ENCODE measurements around the gene GRPEL1.
A peak's percentile ranks its signal among the peaks of the same experiment; 100 is the strongest.

Gene GRPEL1

GRCh38 chr4:7067452-7068278, at the start of gene GRPEL1:
GRPEL1 (minus strand) TSS chr4:7068064; CDS start chr4:7068032, 32 bp downstream.
- Mint-ChIP-seq H3K4me1 (ENCODE audit: low read depth) (peaks cover 31% of the 10 kb centered on the region), H3K27me3 (ENCODE audit: low read depth) (peaks cover 14% of the 10 kb centered on the region), H3K4me3 (peak within 1 kb of the TSS; percentile 93), H3K36me3 (ENCODE audit: low read depth) (peaks cover 32% of the 10 kb centered on the region), H3K27ac (peak within 1 kb of the TSS; percentile 96), H3K9me3 (no peaks in the 10 kb centered on the region)
- DNase-seq (ENCODE audit: low spot score), result peak; percentile 99

DNA sequence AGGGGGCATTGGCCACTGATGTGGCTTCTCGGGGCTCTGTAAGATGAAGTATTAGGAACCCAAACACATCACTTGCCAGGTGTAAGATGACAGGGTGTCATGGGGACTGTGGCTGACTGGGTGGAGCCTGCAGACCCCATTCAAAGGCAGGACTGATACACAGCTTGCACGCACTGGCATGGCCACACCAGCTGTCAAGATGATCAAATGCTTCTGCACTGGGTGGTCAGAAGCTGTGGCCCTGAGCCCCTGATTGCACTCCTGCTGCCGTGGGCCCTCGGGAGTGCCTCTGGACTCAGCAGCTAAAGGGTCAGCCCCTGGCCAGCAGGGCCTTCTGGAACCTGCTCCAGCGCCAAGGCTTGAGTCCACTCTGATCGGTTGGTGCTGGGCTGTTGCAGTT, 48.8 kb upstream of the GRPEL1 start:
- Mint-ChIP-seq H3K27ac (no peak overlapping the region), H3K4me3 (no peak overlapping the region), H3K9me3 (peaks cover 4% of the 10 kb centered on the region), H3K4me1 (ENCODE audit: low read depth) (no peaks in the 10 kb centered on the region), H3K36me3 (ENCODE audit: low read depth) (no peaks in the 10 kb centered on the region), H3K27me3 (ENCODE audit: low read depth) (no peaks in the 10 kb centered on the region)
- no peak for DNase-seq (ENCODE audit: low spot score)

- DNase-seq (ENCODE audit: low spot score), result no peak
- Mint-ChIP-seq H3K36me3 (ENCODE audit: low read depth) (no peaks in the 10 kb centered on the region), H3K9me3 (peaks cover 4% of the 10 kb centered on the region), H3K27me3 (ENCODE audit: low read depth) (no peaks in the 10 kb centered on the region), H3K27ac (no peak overlapping the region), H3K4me3 (no peak overlapping the region), H3K4me1 (ENCODE audit: low read depth) (no peaks in the 10 kb centered on the region)
Observed at GRCh38 chr4:7115557-7116340, 47.9 kb upstream of the GRPEL1 start.

DNA sequence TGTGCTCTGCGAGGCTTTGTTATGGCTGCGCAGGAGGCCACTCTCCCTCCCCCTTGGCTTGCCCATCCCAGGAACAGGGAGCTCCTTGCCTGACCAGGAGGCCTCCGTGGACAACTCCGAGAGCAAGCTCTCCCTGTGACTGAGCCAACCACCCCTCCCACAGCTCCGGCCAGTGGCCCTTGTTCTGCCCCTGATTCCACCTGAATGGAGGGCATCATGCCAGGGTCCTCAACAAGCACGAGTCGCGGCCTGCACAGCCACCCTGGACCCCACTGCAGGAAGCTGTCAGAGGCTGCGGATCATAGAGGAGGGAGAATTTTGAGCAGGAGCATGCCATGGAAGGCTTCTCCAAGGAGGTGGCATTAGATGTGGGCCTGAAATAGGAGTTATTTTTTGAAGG, 44.8 kb upstream of the GRPEL1 start:
- DNase-seq (ENCODE audit: low spot score), result no peak
- Mint-ChIP-seq H3K4me1 (ENCODE audit: low read depth) (no peaks in the 10 kb centered on the region), H3K9me3 (peaks cover 1% of the 10 kb centered on the region), H3K27me3 (ENCODE audit: low read depth) (no peaks in the 10 kb centered on the region), H3K27ac (no peak overlapping the region), H3K4me3 (no peak overlapping the region), H3K36me3 (ENCODE audit: low read depth) (no peaks in the 10 kb centered on the region)

DNA sequence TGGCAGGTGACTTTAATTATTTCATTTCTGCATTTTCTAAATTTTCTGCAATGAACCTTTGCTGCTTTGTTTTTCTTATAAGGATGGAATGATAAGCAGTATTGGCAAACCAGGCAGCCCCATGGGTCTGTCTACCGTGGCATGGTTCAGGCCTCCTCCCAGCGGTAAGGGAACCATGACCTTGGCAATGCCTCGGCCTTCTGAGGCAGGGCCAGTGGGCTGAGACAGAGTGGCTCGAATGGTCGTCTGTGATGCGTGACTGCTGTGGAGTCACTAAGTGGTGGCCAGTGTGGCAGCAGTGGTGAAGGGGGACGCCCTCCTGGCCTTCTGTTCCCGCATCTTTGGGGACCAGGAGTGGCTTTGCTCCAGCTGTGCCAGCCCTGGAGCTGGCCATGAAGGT, 43.6 kb upstream of the GRPEL1 start:
- no peak for DNase-seq (ENCODE audit: low spot score)
- H3K36me3 Mint-ChIP-seq (ENCODE audit: low read depth), result no peaks in the 10 kb centered on the region
- no peaks in the 10 kb centered on the region for H3K27me3 Mint-ChIP-seq (ENCODE audit: low read depth)
- H3K4me1 Mint-ChIP-seq (ENCODE audit: low read depth), result no peaks in the 10 kb centered on the region
- no peaks in the 10 kb centered on the region for H3K9me3 Mint-ChIP-seq
- H3K27ac Mint-ChIP-seq, result no peak overlapping the region
- H3K4me3 Mint-ChIP-seq, result no peak overlapping the region

DNA sequence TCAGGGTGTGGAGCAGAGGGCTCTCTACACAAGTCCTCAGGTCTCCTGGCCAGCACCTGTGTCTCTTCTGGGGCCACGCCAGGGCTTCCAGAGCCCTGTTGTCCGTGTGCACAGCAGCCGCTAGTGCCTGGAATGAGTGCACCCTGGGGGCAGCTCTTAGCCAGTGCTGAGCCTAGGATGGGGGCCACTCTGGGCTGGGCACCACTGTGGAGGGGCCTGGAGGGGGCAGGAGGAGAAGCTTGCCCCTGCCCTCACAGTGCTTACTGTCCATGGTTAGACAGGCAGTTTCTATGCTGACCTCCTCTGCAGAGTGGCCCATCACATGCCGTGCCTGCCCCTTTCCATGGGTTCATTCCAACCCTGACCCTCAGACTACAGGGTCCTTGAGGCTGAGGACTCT, 42.7 kb upstream of the GRPEL1 start:
- Mint-ChIP-seq H3K36me3 (ENCODE audit: low read depth) (no peaks in the 10 kb centered on the region), H3K4me3 (no peak overlapping the region), H3K9me3 (no peaks in the 10 kb centered on the region), H3K27me3 (ENCODE audit: low read depth) (peaks cover 3% of the 10 kb centered on the region), H3K4me1 (ENCODE audit: low read depth) (no peaks in the 10 kb centered on the region), H3K27ac (no peak overlapping the region)
- no peak for DNase-seq (ENCODE audit: low spot score)

DNA sequence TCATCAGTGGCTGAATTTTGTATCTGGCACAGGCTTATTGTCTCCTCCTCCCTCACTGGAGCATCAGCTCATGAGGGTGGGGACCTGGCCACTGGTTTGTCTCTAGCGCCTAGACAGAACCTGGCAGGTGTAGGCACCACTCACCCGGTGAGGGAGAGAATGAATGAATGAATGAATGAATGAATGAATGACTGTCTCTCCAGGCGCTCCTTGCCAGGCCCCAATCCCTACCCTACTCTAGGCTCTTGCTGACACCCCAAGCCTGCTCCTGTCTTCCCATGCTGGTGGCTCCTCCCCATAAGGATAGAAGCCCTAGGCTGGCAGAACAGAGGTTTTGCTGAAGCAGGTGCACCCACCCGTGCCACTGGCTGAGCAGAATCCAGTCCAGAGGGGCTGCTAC, 41.3 kb upstream of the GRPEL1 start:
- no peaks in the 10 kb centered on the region for H3K4me1 Mint-ChIP-seq (ENCODE audit: low read depth)
- H3K9me3 Mint-ChIP-seq, result no peaks in the 10 kb centered on the region
- no peaks in the 10 kb centered on the region for H3K36me3 Mint-ChIP-seq (ENCODE audit: low read depth)
- DNase-seq (ENCODE audit: low spot score), result no peak
- H3K4me3 Mint-ChIP-seq, result no peak overlapping the region
- H3K27ac Mint-ChIP-seq, result no peak overlapping the region
- H3K27me3 Mint-ChIP-seq (ENCODE audit: low read depth), result peaks cover 14% of the 10 kb centered on the region

- H3K4me1 Mint-ChIP-seq (ENCODE audit: low read depth), result no peaks in the 10 kb centered on the region
- no peak for DNase-seq (ENCODE audit: low spot score)
- no peaks in the 10 kb centered on the region for H3K36me3 Mint-ChIP-seq (ENCODE audit: low read depth)
- peaks cover 17% of the 10 kb centered on the region for H3K27me3 Mint-ChIP-seq (ENCODE audit: low read depth)
- H3K9me3 Mint-ChIP-seq, result no peaks in the 10 kb centered on the region
- H3K27ac Mint-ChIP-seq, result no peak overlapping the region
- no peak overlapping the region for H3K4me3 Mint-ChIP-seq
Observed at GRCh38 chr4:7108660-7109059, 40.8 kb upstream of the GRPEL1 start.

DNA sequence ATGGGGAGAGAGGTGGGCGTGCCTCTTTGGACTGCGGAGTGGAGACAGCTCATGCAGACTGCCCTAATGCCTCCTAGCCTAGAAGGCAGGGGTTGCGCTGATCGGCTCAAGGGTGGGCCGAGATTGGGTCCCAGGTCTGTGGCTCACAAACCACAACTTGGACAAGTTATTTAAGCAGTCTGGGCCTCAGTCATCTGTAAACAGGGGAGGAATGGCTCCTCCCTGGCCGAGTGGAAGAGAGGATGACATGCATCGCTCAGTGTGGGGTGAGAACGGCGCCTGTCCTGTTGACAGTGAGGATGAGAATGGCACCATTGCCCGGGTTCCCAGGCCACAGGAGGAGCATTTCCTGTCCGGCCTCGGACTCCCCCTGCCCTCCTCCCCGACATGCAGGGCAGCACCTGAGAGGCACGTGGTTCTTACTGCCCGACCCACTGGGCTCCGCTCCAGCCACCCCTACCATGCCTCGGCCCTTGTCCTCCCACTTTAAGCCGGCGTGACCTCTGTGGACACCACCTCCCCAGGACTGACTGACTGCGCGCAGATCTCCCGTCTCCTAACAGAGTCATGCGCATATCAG, 40.3 kb upstream of the GRPEL1 start:
- Mint-ChIP-seq H3K4me1 (ENCODE audit: low read depth) (peaks cover 3% of the 10 kb centered on the region), H3K9me3 (no peaks in the 10 kb centered on the region), H3K27ac (no peak overlapping the region), H3K4me3 (no peak overlapping the region), H3K27me3 (ENCODE audit: low read depth) (peaks cover 20% of the 10 kb centered on the region), H3K36me3 (ENCODE audit: low read depth) (no peaks in the 10 kb centered on the region)
- DNase-seq (ENCODE audit: low spot score), result no peak

- H3K27ac Mint-ChIP-seq, result no peak overlapping the region
- H3K9me3 Mint-ChIP-seq, result no peaks in the 10 kb centered on the region
- H3K4me1 Mint-ChIP-seq (ENCODE audit: low read depth), result peaks cover 3% of the 10 kb centered on the region
- H3K36me3 Mint-ChIP-seq (ENCODE audit: low read depth), result no peaks in the 10 kb centered on the region
- peaks cover 20% of the 10 kb centered on the region for H3K27me3 Mint-ChIP-seq (ENCODE audit: low read depth)
- no peak overlapping the region for H3K4me3 Mint-ChIP-seq
- no peak for DNase-seq (ENCODE audit: low spot score)
Observed at GRCh38 chr4:7107166-7107905, 39.5 kb upstream of the GRPEL1 start.

- Mint-ChIP-seq H3K9me3 (no peaks in the 10 kb centered on the region), H3K27me3 (ENCODE audit: low read depth) (peaks cover 20% of the 10 kb centered on the region), H3K4me1 (ENCODE audit: low read depth) (peaks cover 11% of the 10 kb centered on the region), H3K36me3 (ENCODE audit: low read depth) (no peaks in the 10 kb centered on the region), H3K27ac (no peak overlapping the region), H3K4me3 (no peak overlapping the region)
- no peak for DNase-seq (ENCODE audit: low spot score)
Observed at GRCh38 chr4:7105276-7105675, 37.4 kb upstream of the GRPEL1 start.

GRCh38 chr4:7104366-7105031, 36.6 kb upstream of the GRPEL1 start:
- Mint-ChIP-seq H3K27me3 (ENCODE audit: low read depth) (peaks cover 20% of the 10 kb centered on the region), H3K9me3 (no peaks in the 10 kb centered on the region), H3K4me1 (ENCODE audit: low read depth) (peaks cover 11% of the 10 kb centered on the region), H3K4me3 (peak overlapping the region; percentile 10), H3K27ac (no peak overlapping the region), H3K36me3 (ENCODE audit: low read depth) (no peaks in the 10 kb centered on the region)
- no peak for DNase-seq (ENCODE audit: low spot score)

GRCh38 chr4:7103607-7104365, 35.9 kb upstream of the GRPEL1 start:
- H3K27me3 Mint-ChIP-seq (ENCODE audit: low read depth), result peaks cover 20% of the 10 kb centered on the region
- peak overlapping the region; percentile 97 for H3K4me3 Mint-ChIP-seq
- no peak for DNase-seq (ENCODE audit: low spot score)
- H3K9me3 Mint-ChIP-seq, result no peaks in the 10 kb centered on the region
- no peaks in the 10 kb centered on the region for H3K36me3 Mint-ChIP-seq (ENCODE audit: low read depth)
- H3K27ac Mint-ChIP-seq, result no peak overlapping the region
- H3K4me1 Mint-ChIP-seq (ENCODE audit: low read depth), result peaks cover 11% of the 10 kb centered on the region

Measured in T-helper 2 cell treated with Interferon-gamma antibody and Interleukin-4, amounts not matched to agents 5 μg/mL and 100 μg/mL, for 36 hours (primary cell).